ENCODE results near the gene RPRD1B. TPM values are rescaled to one million over a fixed set of nuclear protein-coding genes. Genes with fewer than 3 reads are reported as not detected.

The RPRD1B gene
- polyA plus RNA-seq, 1 of the 3 experiments (the other 2 are of a cell fraction): 11.8 TPM

GRCh38 chr20:38084425-38084951 is 50.9 kb downstream of the RPRD1B start:
- Histone ChIP-seq H3K27me3 (ENCODE audit: insufficient read depth) (no peaks in the 10 kb centered on the region), H3K9me2 (no peaks in the 10 kb centered on the region), H3K9ac (no peak overlapping the region; the same call in 1 of the 2 replicates), H3K4me1 (ENCODE audit: control insufficient read depth in 1 of 2, insufficient read depth in 2 of 2, low read depth in 1 of 2, low read length in 1 of 2) (peaks cover 10 to 13% of the 10 kb centered on the region in 2 experiments; a peak in 2 of 4 replicates), H3F3A (replicated peaks; ENCODE audit: insufficient read depth) (peaks cover 8% of the 10 kb centered on the region), H2AFZ (ENCODE audit: low read depth) (no peak overlapping the region), H3K4me3 (ENCODE audit: low read depth in 2 of 2, low read length in 1 of 2) (no peak overlapping the region), H3K36me3 (replicated peaks in 1 of 2; ENCODE audit: control insufficient read depth in 1 of 2, insufficient read depth in 2 of 2, low read length in 1 of 2) (peaks cover 22 to 64% of the 10 kb centered on the region in 2 experiments), H3K79me2 (ENCODE audit: insufficient read depth) (peaks cover 33% of the 10 kb centered on the region), H3K9me3 (no peaks in the 10 kb centered on the region), H3K27ac (ENCODE audit: low read depth in 2 of 2, low read length in 1 of 2) (peak overlapping the region; percentile 63 to 72), H3K4me2 (peak overlapping the region; percentile 35; the same call in 1 of the 2 replicates), H4K20me1 (ENCODE audit: insufficient read depth) (no peaks in the 10 kb centered on the region)
- ChIA-PET POLR2A (no interaction called here), CTCF (interaction anchor here (0.7 to 12.9 kb wide), 5 partner anchors 8 to 27 kb away, joined by 3 to 118 read pairs (median 4); no protein-coding TSS in a partner anchor)
- DNase-seq: no peak
- WGBS (ENCODE audit: low lambda C conversion rate): 48% methylated on average over 4 of the region's 5 CpGs
- TF ChIP-seq SIN3A (IDR thresholded peaks at IDR 0.05; ENCODE audit: borderline replicate concordance, low read depth, low read length): no peak
- no peak for TF ChIP-seq TAF1 (IDR thresholded peaks at IDR 0.05; ENCODE audit: borderline replicate concordance, low read depth, low read length)
- TF ChIP-seq TEAD4 (IDR thresholded peaks at IDR 0.05; ENCODE audit: borderline replicate concordance, insufficient read depth): no peak
- TF ChIP-seq RCOR1 (IDR thresholded peaks at IDR 0.05; ENCODE audit: low read length): no peak
- no peak for TF ChIP-seq CHD2 (IDR thresholded peaks at IDR 0.05; ENCODE audit: low read length, partially characterized antibody)
- TF ChIP-seq TCF12 (IDR thresholded peaks at IDR 0.05): 0 out of 2 replicates have a peak, but pooled peaks have one; percentile 2
- peak; percentile 21; the same call in 1 of the 2 replicates for TF ChIP-seq PBX3 (IDR thresholded peaks at IDR 0.05)
- TF ChIP-seq MAX (IDR thresholded peaks at IDR 0.05; ENCODE audit: low read depth): no peak

GRCh38 chr20:38085026-38085425 is 51.5 kb downstream of the RPRD1B start:
- H3F3A ChIP-seq (replicated peaks; ENCODE audit: insufficient read depth): peaks cover 4% of the 10 kb centered on the region
- peak overlapping the region; percentile 35; the same call in 1 of the 2 replicates for H3K4me2 ChIP-seq
- TF ChIP-seq GATA2 (CRISPR knock-in tag; IDR thresholded peaks at IDR 0.05): no peak
- no peak for TF ChIP-seq JUND (IDR thresholded peaks at IDR 0.05)
- no peak for TF ChIP-seq NRF1 (IDR thresholded peaks at IDR 0.05; ENCODE audit: low read depth, low read length)
- no peak for TF ChIP-seq TCF12 (IDR thresholded peaks at IDR 0.05)
- TF ChIP-seq EZH2phosphoT487 (IDR thresholded peaks at IDR 0.05; ENCODE audit: borderline replicate concordance, low read depth): no peak
- TF ChIP-seq POLR2AphosphoS5 (IDR thresholded peaks at IDR 0.05; ENCODE audit: low read depth, low read length): no peak
- no peak for TF ChIP-seq RAD21 (IDR thresholded peaks at IDR 0.05; ENCODE audit: low read length)
- TF ChIP-seq FOXJ3 (CRISPR knock-in tag; IDR thresholded peaks at IDR 0.05): no peak
- H3K27ac ChIP-seq (ENCODE audit: low read depth in 2 of 2, low read length in 1 of 2): peak overlapping the region; percentile 63 to 72
- H2AFZ ChIP-seq (ENCODE audit: low read depth): no peak overlapping the region
- DNase-seq: no peak
- no peaks in the 10 kb centered on the region for H3K9me2 ChIP-seq
- peaks cover 27 to 63% of the 10 kb centered on the region in 2 experiments for H3K36me3 ChIP-seq (replicated peaks in 1 of 2; ENCODE audit: control insufficient read depth in 1 of 2, insufficient read depth in 2 of 2, low read length in 1 of 2)
- no peak overlapping the region for H3K4me3 ChIP-seq (ENCODE audit: low read depth in 2 of 2, low read length in 1 of 2)
- WGBS (ENCODE audit: low lambda C conversion rate): 97% methylated on average over 10 of the region's 10 CpGs
- peaks cover 10 to 13% of the 10 kb centered on the region in 2 experiments; a peak in 2 of 4 replicates for H3K4me1 ChIP-seq (ENCODE audit: control insufficient read depth in 1 of 2, insufficient read depth in 2 of 2, low read depth in 1 of 2, low read length in 1 of 2)
- no peaks in the 10 kb centered on the region for H3K9me3 ChIP-seq
- CTCF ChIA-PET: interaction anchor here (1.0 to 12.9 kb wide), 5 partner anchors 9 to 80 kb away, joined by 3 to 118 read pairs (median 3); partner anchors contain the start of gene TGM2
- no peak overlapping the region; the same call in 1 of the 2 replicates for H3K9ac ChIP-seq
- POLR2A ChIA-PET: no interaction called here
- H3K27me3 ChIP-seq (ENCODE audit: insufficient read depth): no peaks in the 10 kb centered on the region
- H3K79me2 ChIP-seq (ENCODE audit: insufficient read depth): peaks cover 28% of the 10 kb centered on the region
- H4K20me1 ChIP-seq (ENCODE audit: insufficient read depth): no peaks in the 10 kb centered on the region
